ENCODE measurements around the gene CCDC187.

GRCh38 chr9:136200424-136200823 lies 103.5 kb downstream of the CCDC187 start:
- no peak for TF ChIP-seq SUZ12 (IDR thresholded peaks at IDR 0.05; ENCODE audit: extremely low read depth, insufficient read depth, insufficient read length)
- TF ChIP-seq ZNF274 (IDR thresholded peaks at IDR 0.05; ENCODE audit: low read depth, low read length), result no peak
- TF ChIP-seq YY1 (IDR thresholded peaks at IDR 0.05; ENCODE audit: insufficient read depth, insufficient read length), result no peak

Data from NT2/D1 (cell line).